NB4 (cell line): ENCODE data around the gene UBAC2.

Source experiments
- CTCF ChIP-seq: IDR thresholded peaks from one replicate; pipeline ENCODE4 v1.5.1; 2012; ENCODE audit warnings: low read depth, low read length
- MYC ChIP-seq: IDR thresholded peaks from 2 replicates; pipeline ENCODE4 v1.6.1; 2011; ENCODE audit warnings: low read depth, low read length
- POLR2A ChIP-seq: IDR thresholded peaks from 2 replicates; pipeline ENCODE4 v1.6.1; 2011; ENCODE audit warnings: mild to moderate bottlenecking; ENCODE audit not compliant: insufficient read length; ENCODE audit errors: extremely low read depth

DNA sequence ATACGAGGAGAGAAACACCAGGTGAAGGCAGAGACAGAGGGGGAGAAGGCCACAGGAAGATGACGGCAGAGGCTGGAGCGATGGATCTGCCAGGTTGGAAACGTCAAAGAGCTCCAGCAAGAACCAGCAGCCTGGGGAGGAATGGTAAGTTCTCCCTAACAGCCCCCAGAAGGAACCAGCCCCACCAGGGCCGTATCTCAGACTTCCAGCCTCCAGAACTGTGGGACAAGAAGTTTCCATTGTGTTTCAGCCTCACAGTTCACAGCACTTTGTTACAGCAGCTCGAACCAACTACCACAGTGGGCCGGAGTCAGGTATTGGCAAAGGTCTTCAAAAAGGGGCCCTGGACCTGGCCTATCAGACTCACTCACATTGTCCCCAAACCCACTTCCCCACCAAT is 195.8 kb downstream of the UBAC2 start:
- TF ChIP-seq POLR2A (no peak), MYC (no peak), CTCF (no peak)
